ENCODE measurements around the gene ZFYVE28.

DNA sequence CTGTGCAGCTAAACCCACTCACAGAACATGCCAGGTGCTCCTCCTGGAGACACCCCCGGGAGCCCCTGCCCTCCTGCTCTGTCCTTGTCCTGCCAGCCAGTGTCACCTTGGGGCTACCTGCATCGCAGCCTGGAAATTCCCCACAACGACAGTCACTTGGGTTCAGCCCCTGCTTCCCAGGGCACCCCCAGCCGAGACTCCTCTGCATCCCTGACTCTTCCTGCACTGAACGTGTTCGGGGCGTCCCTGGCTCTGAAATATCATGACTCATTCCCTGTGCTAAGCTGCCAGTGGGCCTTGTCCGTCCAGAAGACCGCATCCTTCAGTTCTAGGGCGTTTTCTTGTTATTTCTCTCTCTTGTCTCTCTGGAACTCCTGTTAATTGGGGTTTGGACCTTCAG lies 6.1 kb upstream of the ZFYVE28 start:
- TF ChIP-seq CTCF (IDR thresholded peaks at IDR 0.05) (no peak), EZH2 (IDR thresholded peaks at IDR 0.05; ENCODE audit: borderline replicate concordance, insufficient read depth, low read depth, low read length, poor library complexity, severe bottlenecking) (no peak)

All from B cell (primary cell).